Measurements from ENCODE around the gene RECQL. TPM values are rescaled to one million over a fixed set of nuclear protein-coding genes. Genes with fewer than 3 reads are reported as not detected.
"Not testable (repeated sequence)": the region's sequence is repeated elsewhere in the genome, so short reads cannot be mapped to it uniquely, and the experiment has no call there.

Gene RECQL
- total RNA-seq, 1 donor: 95.9 TPM

- DNase-seq (ENCODE audit: low read depth): no peak
- no peak overlapping the region for H3K4me3 ChIP-seq (ENCODE audit: low read depth, low read length)
- no peak for TF ChIP-seq CTCF (IDR thresholded peaks at IDR 0.05; ENCODE audit: insufficient read depth, low read depth, low read length)
These were observed 17.9 kb downstream of the RECQL start for GRCh38 chr12:21483531-21483930.

- no peak for DNase-seq (ENCODE audit: low read depth)
- TF ChIP-seq CTCF (IDR thresholded peaks at IDR 0.05; ENCODE audit: insufficient read depth, low read depth, low read length): no peak
- no peak overlapping the region for H3K4me3 ChIP-seq (ENCODE audit: low read depth, low read length)
These were observed 22.5 kb downstream of the RECQL start for GRCh38 chr12:21478756-21479455.

GRCh38 chr12:21476949-21477348 lies 24.5 kb downstream of the RECQL start:
- TF ChIP-seq CTCF (IDR thresholded peaks at IDR 0.05; ENCODE audit: insufficient read depth, low read depth, low read length): no peak
- no peak overlapping the region for H3K4me3 ChIP-seq (ENCODE audit: low read depth, low read length)
- DNase-seq (ENCODE audit: low read depth): peak; percentile 13

- no peak for TF ChIP-seq CTCF (IDR thresholded peaks at IDR 0.05; ENCODE audit: insufficient read depth, low read depth, low read length)
- no peak for DNase-seq (ENCODE audit: low read depth)
- H3K4me3 ChIP-seq (ENCODE audit: low read depth, low read length): no peak overlapping the region
These were observed 25.9 kb downstream of the RECQL start for GRCh38 chr12:21475552-21475951.

- no peak for TF ChIP-seq CTCF (IDR thresholded peaks at IDR 0.05; ENCODE audit: insufficient read depth, low read depth, low read length)
- no peak overlapping the region for H3K4me3 ChIP-seq (ENCODE audit: low read depth, low read length)
- no peak for DNase-seq (ENCODE audit: low read depth)
These were observed 29.1 kb downstream of the RECQL start for GRCh38 chr12:21472197-21472823.

GRCh38 chr12:21471294-21471693 lies 30.1 kb downstream of the RECQL start:
- no peak for DNase-seq (ENCODE audit: low read depth)
- TF ChIP-seq CTCF (IDR thresholded peaks at IDR 0.05; ENCODE audit: insufficient read depth, low read depth, low read length): no peak
- no peak overlapping the region for H3K4me3 ChIP-seq (ENCODE audit: low read depth, low read length)

- not testable (repeated sequence) for DNase-seq (ENCODE audit: low read depth); H3K4me3 ChIP-seq (ENCODE audit: low read depth, low read length)
These were observed 34.1 kb downstream of the RECQL start for GRCh38 chr12:21467334-21467733.

All from fibroblast of villous mesenchyme (primary cell).